GM06990 (cell line): ENCODE results near the gene UNC119.

ENCODE experiments used
- DNase-seq: peaks from one replicate; pipeline ENCODE4 v3.0.0-alpha.2; 2011; ENCODE audit not compliant: insufficient read length; ENCODE audit errors: extremely low read depth
- H3K27me3 ChIP-seq: replicated peaks from 2 replicates; pipeline ENCODE4 v1.6.0; 2011; ENCODE audit warnings: low read length; ENCODE audit not compliant: control insufficient read depth, insufficient read depth
- H3K36me3 ChIP-seq: 2 replicates; pipeline ENCODE4 v1.5.1; 2011; ENCODE audit warnings: low read length; ENCODE audit not compliant: control insufficient read depth, insufficient read depth
- H3K4me3 ChIP-seq: replicated peaks from 2 replicates; pipeline ENCODE4 v1.5.1; 2011; ENCODE audit warnings: low read depth, mild to moderate bottlenecking, control low read depth, low read length
- CTCF ChIP-seq: IDR thresholded peaks from 2 replicates; pipeline ENCODE4 v1.5.1; 2011; ENCODE audit warnings: low read length, control low read depth, mild to moderate bottlenecking, inconsistent platforms; ENCODE audit not compliant: insufficient read depth, poor library complexity, severe bottlenecking

UNC119 gene

GRCh38 chr17:28549236-28550132 lies 2.9 kb downstream of the UNC119 start:
- no peak for TF ChIP-seq CTCF
- Histone ChIP-seq H3K27me3 (no peaks in the 10 kb centered on the region), H3K36me3 (peaks cover 28% of the 10 kb centered on the region), H3K4me3 (peak overlapping the region; percentile 81)
- DNase-seq: peak; percentile 71

GRCh38 chr17:28548417-28549130 lies 3.9 kb downstream of the UNC119 start:
- no peak for DNase-seq
- H3K36me3 ChIP-seq: peaks cover 21% of the 10 kb centered on the region
- H3K4me3 ChIP-seq: no peak overlapping the region
- no peak for TF ChIP-seq CTCF
- H3K27me3 ChIP-seq: no peaks in the 10 kb centered on the region

- H3K36me3 ChIP-seq: peaks cover 17% of the 10 kb centered on the region
- TF ChIP-seq CTCF: peak; percentile 98
- H3K27me3 ChIP-seq: no peaks in the 10 kb centered on the region
- DNase-seq: peak; percentile 82
- H3K4me3 ChIP-seq: no peak overlapping the region
Measured at GRCh38 chr17:28547623-28548416, 4.6 kb downstream of the UNC119 start.

GRCh38 chr17:28547096-28547622 lies 5.3 kb downstream of the UNC119 start:
- no peak for TF ChIP-seq CTCF
- Histone ChIP-seq H3K27me3 (no peaks in the 10 kb centered on the region), H3K4me3 (no peak overlapping the region), H3K36me3 (peaks cover 17% of the 10 kb centered on the region)
- DNase-seq: no peak

- TF ChIP-seq CTCF: no peak
- DNase-seq: no peak
- no peaks in the 10 kb centered on the region for H3K27me3 ChIP-seq
- H3K4me3 ChIP-seq: no peak overlapping the region
- peaks cover 17% of the 10 kb centered on the region for H3K36me3 ChIP-seq
Measured at GRCh38 chr17:28545787-28546415, 6.5 kb downstream of the UNC119 start.
